VCaP (cell line): ENCODE data around the gene ADGRD1.

Experiments used
- H3K27ac ChIP-seq: fragments of 450-650 bp; 2 replicates; pipeline ENCODE4 v1.5.1; 2017
- CTCF ChIP-seq: fragments of 450-650 bp; conservative IDR thresholded peaks from 2 replicates; pipeline ENCODE4 v1.5.1; 2017; ENCODE audit warnings: mild to moderate bottlenecking, moderate library complexity

The ADGRD1 gene

GRCh38 chr12:130917607-130918006 is 36.1 kb upstream of the ADGRD1 start:
- no peak overlapping the region for H3K27ac ChIP-seq
- no peak for TF ChIP-seq CTCF

- TF ChIP-seq CTCF: no peak
Measured at GRCh38 chr12:130919086-130919485, 34.6 kb upstream of the ADGRD1 start.

GRCh38 chr12:130920119-130920703 is 33.5 kb upstream of the ADGRD1 start:
- no peak for TF ChIP-seq CTCF
- H3K27ac ChIP-seq: no peak overlapping the region

More at GRCh38 chr12:130919086-130919485, 34.6 kb upstream of the ADGRD1 start:
- H3K27ac ChIP-seq: no peak overlapping the region

GRCh38 chr12:130920723-130921381 is 32.9 kb upstream of the ADGRD1 start:
- no peak overlapping the region for H3K27ac ChIP-seq
- no peak for TF ChIP-seq CTCF

- no peak overlapping the region for H3K27ac ChIP-seq
- no peak for TF ChIP-seq CTCF
Measured at GRCh38 chr12:130922511-130922953, 31.2 kb upstream of the ADGRD1 start.

GRCh38 chr12:130924966-130925665 is 28.6 kb upstream of the ADGRD1 start:
- H3K27ac ChIP-seq: no peak overlapping the region
- TF ChIP-seq CTCF: no peak

GRCh38 chr12:130925666-130926015 is 28.1 kb upstream of the ADGRD1 start:
- TF ChIP-seq CTCF: no peak

More at GRCh38 chr12:130925666-130926015, 28.1 kb upstream of the ADGRD1 start:
- H3K27ac ChIP-seq: no peak overlapping the region
